Esophagus muscularis mucosa (tissue), 3 donors: ENCODE results near the gene FKRP.
"Not testable (repeated sequence)": the region's sequence is repeated elsewhere in the genome, so short reads cannot be mapped to it uniquely, and the experiment has no call there.

Source experiments
- CTCF ChIP-seq, 3 experiments: fragments of 200-600 bp in 2 of 3; fragments of 450-650 bp in 1 of 3; sonication (generic) in 2 of 3; IDR thresholded peaks; one replicate each; pipeline ENCODE4 v1.5.1; 2017 to 2019; ENCODE audit warnings: antibody characterized with exemption in 3 of 3, mild to moderate bottlenecking in 2 of 3, moderate library complexity in 1 of 3
- POLR2A ChIP-seq: fragments of 450-650 bp; IDR thresholded peaks from one replicate; pipeline ENCODE4 v1.6.1; 2017; ENCODE audit warnings: antibody characterized with exemption, moderate library complexity, mild to moderate bottlenecking, low read depth
- POLR2AphosphoS5 ChIP-seq, 2 donors: sonication (generic); formaldehyde crosslinking; IDR thresholded peaks; one replicate each; pipeline ENCODE4 v1.6.1; 2017; ENCODE audit warnings: antibody characterized with exemption in 2 of 2

GRCh38 chr19:46804432-46804831 is 58.6 kb downstream of the FKRP start:
- TF ChIP-seq CTCF (IDR thresholded peaks at IDR 0.05); POLR2AphosphoS5 (IDR thresholded peaks at IDR 0.05); POLR2A: not testable (repeated sequence)
